NCI-H146 (cell line): ENCODE data around the gene DOCK4.
A peak's percentile ranks its signal among the peaks of the same experiment; 100 is the strongest.

Source experiments
- DNase-seq: peaks from one replicate; lab custom pipeline; 2025; lab: John Stamatoyannopoulos, UW

Gene DOCK4

GRCh38 chr7:111760043-111760442 is 446.2 kb downstream of the DOCK4 start:
- DNase-seq, result no peak

- peak; percentile 9 for DNase-seq
These were observed 447.9 kb downstream of the DOCK4 start for GRCh38 chr7:111758332-111758731.

- DNase-seq, result no peak
These were observed 449.5 kb downstream of the DOCK4 start for GRCh38 chr7:111756687-111757178.

- DNase-seq, result no peak
These were observed 450.8 kb downstream of the DOCK4 start for GRCh38 chr7:111755383-111755782.

- no peak for DNase-seq
These were observed 452.2 kb downstream of the DOCK4 start for GRCh38 chr7:111753968-111754367.

- peak; percentile 36 for DNase-seq
These were observed 454.1 kb downstream of the DOCK4 start for GRCh38 chr7:111752022-111752582.

GRCh38 chr7:111750878-111751277 is 455.3 kb downstream of the DOCK4 start:
- DNase-seq, result no peak

GRCh38 chr7:111750228-111750627 is 456.0 kb downstream of the DOCK4 start:
- DNase-seq, result no peak

GRCh38 chr7:111749625-111750024 is 456.6 kb downstream of the DOCK4 start:
- DNase-seq, result no peak

- no peak for DNase-seq
These were observed 458.5 kb downstream of the DOCK4 start for GRCh38 chr7:111747718-111748117.

- DNase-seq, result peak; percentile 64
These were observed 459.2 kb downstream of the DOCK4 start for GRCh38 chr7:111746950-111747349.

GRCh38 chr7:111744501-111745155 is 461.6 kb downstream of the DOCK4 start:
- DNase-seq, result peak; percentile 8

- no peak for DNase-seq
These were observed 462.9 kb downstream of the DOCK4 start for GRCh38 chr7:111743244-111743847.

- peak; percentile 64 for DNase-seq
These were observed 464.4 kb downstream of the DOCK4 start for GRCh38 chr7:111741811-111742240.

GRCh38 chr7:111740942-111741341 is 465.3 kb downstream of the DOCK4 start:
- DNase-seq, result no peak

GRCh38 chr7:111736552-111736874 is 469.7 kb downstream of the DOCK4 start:
- no peak for DNase-seq

- peak; percentile 63 for DNase-seq
These were observed 470.3 kb downstream of the DOCK4 start for GRCh38 chr7:111735661-111736551.

GRCh38 chr7:111734954-111735660 is 471.1 kb downstream of the DOCK4 start:
- no peak for DNase-seq

GRCh38 chr7:111732923-111733322 is 473.3 kb downstream of the DOCK4 start:
- DNase-seq, result no peak

- peak; percentile 10 for DNase-seq
These were observed 475.5 kb downstream of the DOCK4 start for GRCh38 chr7:111730476-111731300.

GRCh38 chr7:111730057-111730456 is 476.1 kb downstream of the DOCK4 start:
- DNase-seq, result no peak
